Omental fat pad (tissue), 4 donors: ENCODE data around the gene BEGAIN. TPM values are rescaled to one million over a fixed set of nuclear protein-coding genes. Genes with fewer than 3 reads are reported as not detected.

ENCODE experiments used
- ATAC-seq: fragments of 150-250 bp; one replicate; pipeline ENCODE4 v1.9.1; 2016; ENCODE audit warnings: mild to moderate bottlenecking, moderate library complexity; ENCODE audit not compliant: low FRiP score
- DNase-seq: peaks from one replicate; pipeline ENCODE4 v3.0.0-alpha.2; 2019; ENCODE audit warnings: low spot score
- CTCF ChIP-seq, 3 donors: fragments of 450-650 bp; IDR thresholded peaks; one replicate each; pipeline ENCODE4 v1.5.1; 2016 to 2017; ENCODE audit warnings: antibody characterized with exemption in 3 of 3, mild to moderate bottlenecking in 3 of 3, moderate library complexity in 2 of 3
- total RNA-seq, 4 donors: library from RNA; depleted of rRNA; stranded (reverse); fragments of >200 nt; gene quantifications; one replicate each; pipeline ENCODE4 v1.1.0, GENCODE V29; 2016

BEGAIN gene
- total RNA-seq, 4 donors from 2014 or later = 1.0 to 8.6 (median 1.6) TPM

DNA sequence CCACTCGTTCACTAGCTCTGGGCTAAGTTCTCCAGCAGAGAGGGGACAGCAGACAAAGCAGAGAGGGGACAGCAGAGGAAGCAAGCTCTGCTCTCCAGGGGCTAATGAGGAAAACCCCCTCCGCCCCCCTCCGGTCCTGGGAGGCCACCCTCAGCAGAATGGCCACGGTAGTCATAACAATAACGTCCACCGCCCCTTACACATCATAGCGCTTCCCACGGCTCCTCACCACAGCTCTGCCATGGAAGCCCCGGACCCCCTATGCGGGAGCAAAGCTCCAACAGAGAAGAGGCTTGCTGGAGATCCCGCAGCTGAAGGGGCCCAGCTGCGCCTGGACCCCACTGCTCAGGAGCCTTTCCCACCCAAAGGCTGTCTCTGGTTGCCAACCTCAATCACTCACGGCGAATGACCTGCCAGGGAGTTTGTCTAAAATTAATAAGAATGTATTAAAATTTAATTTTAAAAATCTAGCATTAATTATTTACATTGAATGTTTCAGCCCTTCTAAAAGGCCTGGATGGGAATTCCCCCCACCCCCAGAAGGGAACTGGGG is 17.4 kb downstream of the BEGAIN start:
- DNase-seq (no peak), ATAC-seq (no peak)
- TF ChIP-seq CTCF (IDR thresholded peaks at IDR 0.05) = no peak

- no peak for TF ChIP-seq CTCF (IDR thresholded peaks at IDR 0.05)
- ATAC-seq (no peak), DNase-seq (no peak)
Observed at GRCh38 chr14:100568998-100569733, 18.1 kb downstream of the BEGAIN start.

DNA sequence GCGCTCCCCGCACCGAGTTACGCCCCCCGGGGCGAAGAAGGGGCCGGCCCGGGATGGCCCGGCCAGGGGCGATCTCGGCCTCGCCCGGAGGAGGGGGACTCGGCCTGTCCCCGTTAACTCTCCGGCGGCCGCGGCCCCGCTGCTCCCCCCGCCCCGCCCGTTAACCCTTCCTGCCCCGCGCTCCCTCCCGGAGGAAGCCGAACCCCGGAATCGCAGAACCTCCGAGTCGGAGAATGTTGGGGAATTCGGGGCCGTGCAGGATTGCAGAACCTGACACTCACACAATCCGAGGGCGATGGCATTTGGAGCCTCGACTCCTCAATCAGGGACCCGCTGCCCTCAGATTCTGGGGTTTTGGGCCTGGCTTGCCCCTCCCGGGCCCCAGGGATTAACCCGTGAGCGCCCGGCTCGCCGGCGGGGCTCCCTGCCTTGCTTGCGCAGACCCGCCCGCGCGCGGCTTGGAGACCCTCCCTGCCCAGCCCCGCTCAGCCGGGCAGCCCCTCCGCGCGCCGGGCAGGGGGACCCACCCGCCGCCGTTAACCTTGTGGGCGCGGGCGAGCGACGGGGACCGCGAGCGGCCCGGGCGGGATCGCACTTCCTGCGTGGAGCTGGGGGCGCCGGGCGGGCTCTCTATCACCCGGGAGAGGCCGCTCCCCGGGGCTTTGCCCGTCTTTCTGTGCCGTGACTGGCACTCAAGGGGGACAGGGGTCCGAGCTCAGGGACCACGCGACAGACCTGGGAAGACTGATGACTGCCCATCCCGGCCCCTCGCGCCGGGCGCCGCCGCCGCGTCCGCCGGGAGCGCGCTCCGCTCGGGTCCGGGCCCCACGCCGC is 18.8 kb downstream of the BEGAIN start:
- no peak for TF ChIP-seq CTCF (IDR thresholded peaks at IDR 0.05)
- DNase-seq = no peak
- no peak for ATAC-seq

GRCh38 chr14:100567877-100568163 is 19.4 kb downstream of the BEGAIN start:
- DNase-seq = no peak
- no peak for TF ChIP-seq CTCF (IDR thresholded peaks at IDR 0.05)
- no peak for ATAC-seq

GRCh38 chr14:100567009-100567876 is 20.0 kb downstream of the BEGAIN start:
- DNase-seq (no peak), ATAC-seq (no peak)
- no peak for TF ChIP-seq CTCF (IDR thresholded peaks at IDR 0.05)

DNA sequence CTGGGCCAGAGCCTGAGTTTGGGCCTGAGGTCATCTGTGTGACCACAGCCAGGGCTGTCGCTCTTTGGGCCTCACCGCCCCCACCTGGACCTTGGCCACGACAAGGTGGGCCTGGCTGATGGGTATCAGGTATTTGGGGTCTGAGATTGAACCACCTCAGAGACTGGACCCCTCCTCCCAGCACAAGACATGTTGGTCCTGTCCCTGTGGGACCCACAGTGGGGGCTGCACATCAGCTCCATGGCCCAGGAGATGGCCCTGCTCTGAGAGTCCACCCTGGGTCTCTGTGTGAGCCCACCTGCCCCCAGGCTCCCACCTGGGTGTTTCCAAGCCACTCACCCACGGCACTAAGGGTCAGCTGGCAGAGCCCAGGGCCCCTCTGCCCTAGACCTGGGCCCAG is 20.6 kb downstream of the BEGAIN start:
- DNase-seq = no peak
- no peak for ATAC-seq
- TF ChIP-seq CTCF (IDR thresholded peaks at IDR 0.05) = no peak
